Right cardiac atrium (tissue), 5 donors: ENCODE data around the gene REST. TPM values are rescaled to one million over a fixed set of nuclear protein-coding genes. Genes with fewer than 3 reads are reported as not detected.
A peak's percentile ranks its signal among the peaks of the same experiment; 100 is the strongest.

ENCODE experiments used
- ATAC-seq, 2 donors: fragments of 200-7000 bp; cut with Tn5 transposase; one replicate each; pipeline versions ENCODE4 v1.8.0 to v1.9.1; 2020; ENCODE audit warnings: moderate library complexity in 2 of 2, mild to moderate bottlenecking in 1 of 2
- DNase-seq, 3 donors: peaks; one replicate each; pipeline ENCODE4 v3.0.0-alpha.2; 2020
- H3K27ac ChIP-seq: one replicate; pipeline ENCODE4 v1.5.1; 2013; ENCODE audit warnings: mild to moderate bottlenecking, low read length, control low read depth, moderate library complexity
- H3K27me3 ChIP-seq: one replicate; pipeline ENCODE4 v1.6.1; 2013; ENCODE audit not compliant: control insufficient read depth, insufficient read depth
- H3K4me1 ChIP-seq: one replicate; pipeline ENCODE4 v1.6.1; 2013; ENCODE audit warnings: low read length; ENCODE audit not compliant: control insufficient read depth, insufficient read depth
- H3K4me3 ChIP-seq: one replicate; pipeline ENCODE4 v1.5.1; 2013; ENCODE audit warnings: low read length, control low read depth
- H3K9me3 ChIP-seq: one replicate; pipeline ENCODE4 v1.6.1; 2013; ENCODE audit warnings: low read length; ENCODE audit not compliant: control insufficient read depth
- WGBS: extraction: QIAGEN DNeasy Blood & Tissue Kit; methylation state at CpG from one replicate; pipeline ENCODE4 v1.1.7; 2013; 5-methylcytosine and 5-hydroxymethylcytosine counted together
- intact Hi-C, 4 donors: fragments of 100-400 bp; cut with DNase I; formaldehyde crosslinking; loops; one replicate each; pipeline versions ENCODE4 v1.11.0 to v1.14.0; 2022 to 2023
- polyA plus RNA-seq: library from polyadenylated mRNA; stranded (reverse); fragments of 200-250 nt; gene quantifications from one replicate; pipeline ENCODE4 v1.2.3, GENCODE V29; 2013
- total RNA-seq, 4 donors: library from RNA; stranded (reverse); fragmentation: NEBNext Ultra II Directional; extraction: Animal tissue kit (Norgen Biotek cat#: 25700); gene quantifications; one replicate each; pipeline ENCODE4 v1.2.1, GENCODE V29; 2021
- donor health status: healthy with polysubstance abuse.
- donor health status: DM: no; HTN: yes; CAD: no.
- donor health status: DM: no; HTN: no; CAD: no.
- donor health status: DM: no; HTN: yes; CAD: no; lungs with severe emphysema.
- donor health status: DM: yes; HTN: yes; CAD: no.

REST gene
- total and polyA plus RNA-seq, 5 donors, result 5.6 to 35.4 (median 34.5) TPM

- Histone ChIP-seq H3K4me3 (peak within 1 kb of the TSS; percentile 99), H3K27me3 (no peaks in the 10 kb centered on the region), H3K4me1 (peaks cover 9% of the 10 kb centered on the region), H3K27ac (peak within 1 kb of the TSS; percentile 100), H3K9me3 (no peaks in the 10 kb centered on the region)
- ATAC-seq (peak; percentile 92), DNase-seq (peak; percentile 97 to 99 (median 99))
- WGBS, result under 1% methylated on average over 51 of the region's 51 CpGs
- intact Hi-C loops, result loop anchor here in 1 of 4 donors (10.0 kb wide), 1 partner anchor 63 kb away; no protein-coding TSS in a partner anchor
These were observed 69.8 kb downstream of the REST start, which contains the start of gene NOA1 for GRCh38 chr4:56977321-56978012. NOA1 (minus strand) TSS chr4:56977606; CDS start chr4:56977585, 21 bp downstream.

GRCh38 chr4:56978750-56979303, 71.1 kb downstream of the REST start, which contains the start of gene POLR2B:
POLR2B (plus strand) TSS chr4:56978896; CDS start chr4:56978986, 90 bp downstream.
- Histone ChIP-seq H3K27ac (peak within 1 kb of the TSS; percentile 100), H3K27me3 (no peaks in the 10 kb centered on the region), H3K4me1 (peaks cover 10% of the 10 kb centered on the region), H3K9me3 (no peaks in the 10 kb centered on the region), H3K4me3 (peak within 1 kb of the TSS; percentile 99)
- intact Hi-C loops, result loop anchor here in 1 of 4 donors (10.0 kb wide), 1 partner anchor 64 kb away; no protein-coding TSS in a partner anchor
- under 1% methylated on average over 37 of the region's 37 CpGs for WGBS
- ATAC-seq (peak; percentile 89 to 94), DNase-seq (peak; percentile 96 to 98 (median 97))

GRCh38 chr4:56979421-56980072, 71.8 kb downstream of the REST start:
- ATAC-seq, result no peak
- intact Hi-C loops, result loop anchor here in 1 of 4 donors (10.0 kb wide), 1 partner anchor 65 kb away; no protein-coding TSS in a partner anchor
- peaks cover 10% of the 10 kb centered on the region for H3K4me1 ChIP-seq

GRCh38 chr4:56981795-56982201, 74.1 kb downstream of the REST start:
- WGBS, result 21% methylated on average over 4 of the region's 4 CpGs
- Histone ChIP-seq H3K4me1 (peaks cover 8% of the 10 kb centered on the region), H3K27ac (no peak overlapping the region), H3K4me3 (no peak overlapping the region), H3K27me3 (no peaks in the 10 kb centered on the region), H3K9me3 (no peaks in the 10 kb centered on the region)
- no peak for ATAC-seq
- DNase-seq, result no peak
- intact Hi-C loops, result no loop called here

More at GRCh38 chr4:56979421-56980072, 71.8 kb downstream of the REST start:
- peak in 2 of 3 donors; percentile 24 to 45 for DNase-seq
- Histone ChIP-seq H3K4me3 (peak overlapping the region; percentile 99), H3K27me3 (no peaks in the 10 kb centered on the region), H3K9me3 (no peaks in the 10 kb centered on the region), H3K27ac (peak overlapping the region; percentile 100)
- WGBS, result 14% methylated on average over 21 of the region's 21 CpGs

GRCh38 chr4:56986192-56986591, 78.5 kb downstream of the REST start:
- 94% methylated on average over 1 of the region's 1 CpG for WGBS
- Histone ChIP-seq H3K4me1 (peaks cover 4% of the 10 kb centered on the region), H3K4me3 (no peak overlapping the region), H3K27me3 (no peaks in the 10 kb centered on the region), H3K27ac (no peak overlapping the region), H3K9me3 (no peaks in the 10 kb centered on the region)
- intact Hi-C loops, result no loop called here
- DNase-seq (no peak), ATAC-seq (no peak)

- Histone ChIP-seq H3K4me3 (no peak overlapping the region), H3K4me1 (peaks cover 4% of the 10 kb centered on the region), H3K9me3 (no peaks in the 10 kb centered on the region), H3K27me3 (no peaks in the 10 kb centered on the region), H3K27ac (no peak overlapping the region)
- DNase-seq (no peak), ATAC-seq (no peak)
- intact Hi-C loops, result no loop called here
- 95% methylated on average over 3 of the region's 3 CpGs for WGBS
These were observed 79.3 kb downstream of the REST start for GRCh38 chr4:56986952-56987351.

- Histone ChIP-seq H3K27me3 (no peaks in the 10 kb centered on the region), H3K27ac (no peak overlapping the region), H3K9me3 (no peaks in the 10 kb centered on the region), H3K4me3 (no peak overlapping the region), H3K4me1 (no peaks in the 10 kb centered on the region)
- 91% methylated on average over 6 of the region's 6 CpGs for WGBS
- no peak for DNase-seq
- intact Hi-C loops, result no loop called here
- no peak for ATAC-seq
These were observed 82.6 kb downstream of the REST start for GRCh38 chr4:56990109-56990905.

GRCh38 chr4:56995525-56995924, 87.8 kb downstream of the REST start:
- Histone ChIP-seq H3K4me3 (no peak overlapping the region), H3K27ac (peak overlapping the region; percentile 57), H3K9me3 (no peaks in the 10 kb centered on the region), H3K27me3 (no peaks in the 10 kb centered on the region), H3K4me1 (peaks cover 3% of the 10 kb centered on the region)
- intact Hi-C loops, result no loop called here
- WGBS, result 13% methylated on average over 7 of the region's 7 CpGs
- ATAC-seq (peak; percentile 95 to 97), DNase-seq (peak; percentile 69 to 85 (median 84))

GRCh38 chr4:56999751-57000150, 92.1 kb downstream of the REST start:
- Histone ChIP-seq H3K9me3 (no peaks in the 10 kb centered on the region), H3K4me3 (no peak overlapping the region), H3K27ac (no peak overlapping the region), H3K27me3 (no peaks in the 10 kb centered on the region), H3K4me1 (peaks cover 3% of the 10 kb centered on the region)
- WGBS, result 98% methylated on average over 1 of the region's 1 CpG
- intact Hi-C loops, result no loop called here
- DNase-seq, result no peak
- ATAC-seq, result no peak

GRCh38 chr4:57013543-57014120, 105.9 kb downstream of the REST start:
- DNase-seq, result no peak
- H3K4me1 ChIP-seq, result no peaks in the 10 kb centered on the region
- H3K4me3 ChIP-seq, result no peak overlapping the region
- 83% methylated on average over 4 of the region's 4 CpGs for WGBS
- no peaks in the 10 kb centered on the region for H3K27me3 ChIP-seq
- ATAC-seq, result peak in 1 of 2 donors; percentile 34
- H3K9me3 ChIP-seq, result no peaks in the 10 kb centered on the region
- intact Hi-C loops, result no loop called here
- no peak overlapping the region for H3K27ac ChIP-seq
